Measurements from ENCODE around the gene FILIP1L. TPM values are rescaled to one million over a fixed set of nuclear protein-coding genes. Genes with fewer than 3 reads are reported as not detected.

The FILIP1L gene
- 10.7 and 22.5 TPM in 2 replicates for total RNA-seq

GRCh38 chr3:100114413-100115030, at the start of gene FILIP1L:
Gene FILIP1L, minus strand, starts transcription at chr3:100114501.

GRCh38 chr3:99817437-99818240, 296.7 kb downstream of the FILIP1L start, which contains the start of gene CMSS1:
Gene CMSS1, plus strand, starts transcription at chr3:99817862.

Other genes with a start within 250 kb of the FILIP1L start
- 43.5 and 76.6 TPM in 2 replicates for gene TBC1D23, start 146.5 kb upstream of the FILIP1L start, total RNA-seq
- 11.4 and 11.6 TPM in 2 replicates for gene NIT2, start 220.3 kb upstream of the FILIP1L start, total RNA-seq

All from epithelial cell of umbilical artery (primary cell).